Kidney (tissue), 14 donors: ENCODE data around the gene PHOX2A. TPM values are rescaled to one million over a fixed set of nuclear protein-coding genes. Genes with fewer than 3 reads are reported as not detected.
"Not testable (repeated sequence)": the region's sequence is repeated elsewhere in the genome, so short reads cannot be mapped to it uniquely, and the experiment has no call there.

Experiments
- DNase-seq, 5 donors: peaks; one replicate each; pipeline ENCODE4 v3.0.0-alpha.2; 2013 to 2020
- FAIRE-seq: peaks from 2 replicates; lab custom pipeline; 2012; peaks lifted over from hg19 to GRCh38; lab: Jason Lieb, UNC
- H3K27ac ChIP-seq, 2 donors: one replicate each; pipeline ENCODE4 v1.7.0; 2013; ENCODE audit warnings: low read depth in 2 of 2, low read length in 2 of 2, inconsistent platforms in 1 of 2
- H3K27me3 ChIP-seq: one replicate; pipeline ENCODE4 v1.7.1; 2013; ENCODE audit warnings: low read length, inconsistent platforms; ENCODE audit not compliant: control insufficient read depth, insufficient read depth
- H3K36me3 ChIP-seq, 3 donors: one replicate each; pipeline versions ENCODE4 v1.7.0 to v1.7.1; 2013; ENCODE audit warnings: low read length in 3 of 3, control low read depth in 1 of 3, inconsistent platforms in 1 of 3; ENCODE audit not compliant: insufficient read depth in 3 of 3, control insufficient read depth in 2 of 3
- H3K4me1 ChIP-seq, 3 donors: one replicate each; pipeline versions ENCODE4 v1.7.0 to v1.7.1; 2013; ENCODE audit warnings: low read length in 3 of 3, inconsistent platforms in 1 of 3, low read depth in 1 of 3; ENCODE audit not compliant: control insufficient read depth in 2 of 3, insufficient read depth in 2 of 3
- H3K4me3 ChIP-seq, 3 donors: one replicate each; pipeline versions ENCODE4 v1.7.0 to v1.8.1; 2013; ENCODE audit warnings: low read length in 3 of 3, control low read depth in 1 of 3, inconsistent platforms in 1 of 3
- H3K9ac ChIP-seq, 3 donors: one replicate each; pipeline versions ENCODE4 v1.7.0 to v1.7.1; 2013; ENCODE audit warnings: low read length in 3 of 3, control low read depth in 1 of 3, inconsistent platforms in 1 of 3
- H3K9me3 ChIP-seq, 3 donors: one replicate each; pipeline versions ENCODE4 v1.7.0 to v1.7.1; 2013; ENCODE audit warnings: low read length in 3 of 3, control low read depth in 1 of 3, inconsistent platforms in 1 of 3; ENCODE audit not compliant: control insufficient read depth in 2 of 3, insufficient read depth in 1 of 3
- intact Hi-C: fragments of 100-400 bp; cut with DNase I; formaldehyde crosslinking; loops from one replicate; pipeline ENCODE4 v1.11.1; 2022
- polyA plus RNA-seq: library from polyadenylated mRNA; stranded (reverse); fragments of 350-450 nt; fragmentation: Illumina TruSeq; extraction: RNeasy Lipid Tissue Mini Kit (QIAGEN cat#74804); gene quantifications from one replicate; pipeline ENCODE4 v1.2.3, GENCODE V29; 2014; ENCODE audit warnings: low read depth, low replicate concordance; ENCODE audit not compliant: insufficient read depth
- total RNA-seq: library from RNA; stranded (reverse); fragmentation: NEBNext Ultra II Directional; extraction: Animal tissue kit (Norgen Biotek cat#: 25700); gene quantifications from one replicate; pipeline ENCODE4 v1.2.1, GENCODE V29; 2021
- TF ChIP-seq, protein P1 (sequence below): IDR thresholded peaks from 3 replicates; pipeline ENCODE4 v1.5.1; 2012; ENCODE audit warnings: mild to moderate bottlenecking, moderate library complexity, borderline replicate concordance; ENCODE audit not compliant: insufficient read depth; ENCODE audit errors: extremely low read depth
- donor health status: control.
- donor health status: control.
- donor health status: control.
- donor health status: control.
- donor health status: control.
- donor health status: DM: yes; HTN: yes; CAD: no.
- donor health status: Normal renal cell carcinoma (clear cell type).

PHOX2A gene
- total and polyA plus RNA-seq, 2 donors from 2014 or later, result not detected

DNA sequence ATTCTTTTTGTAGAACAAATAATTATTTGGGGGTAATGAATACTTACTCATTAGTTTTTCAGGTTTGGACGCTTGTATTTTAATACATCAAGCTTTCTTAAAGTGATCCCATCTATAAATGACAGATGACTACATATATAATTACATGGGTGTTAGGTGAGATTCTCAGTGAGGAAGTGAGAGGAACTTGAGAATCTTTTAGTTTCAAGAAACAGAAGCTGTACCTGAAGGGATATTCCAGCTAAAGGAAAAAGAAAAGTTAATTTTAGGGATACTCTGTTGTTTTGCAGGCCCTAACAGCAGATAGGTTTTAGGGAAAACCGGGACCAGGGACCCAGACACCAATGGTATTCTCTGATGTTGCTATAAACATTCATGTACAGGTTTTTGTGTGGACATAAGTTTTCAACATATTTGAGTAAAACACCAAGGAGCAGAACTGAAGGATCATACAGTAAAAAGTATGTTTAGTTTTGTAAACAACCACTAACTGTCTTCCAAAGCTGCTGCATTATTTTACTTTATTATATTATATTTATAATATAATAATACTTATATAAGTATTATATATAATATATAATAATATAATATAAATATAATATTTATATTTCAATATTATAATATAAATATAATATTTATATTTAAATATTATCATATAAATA is 24.1 kb upstream of the PHOX2A start:
- TF ChIP-seq, protein P1, sequence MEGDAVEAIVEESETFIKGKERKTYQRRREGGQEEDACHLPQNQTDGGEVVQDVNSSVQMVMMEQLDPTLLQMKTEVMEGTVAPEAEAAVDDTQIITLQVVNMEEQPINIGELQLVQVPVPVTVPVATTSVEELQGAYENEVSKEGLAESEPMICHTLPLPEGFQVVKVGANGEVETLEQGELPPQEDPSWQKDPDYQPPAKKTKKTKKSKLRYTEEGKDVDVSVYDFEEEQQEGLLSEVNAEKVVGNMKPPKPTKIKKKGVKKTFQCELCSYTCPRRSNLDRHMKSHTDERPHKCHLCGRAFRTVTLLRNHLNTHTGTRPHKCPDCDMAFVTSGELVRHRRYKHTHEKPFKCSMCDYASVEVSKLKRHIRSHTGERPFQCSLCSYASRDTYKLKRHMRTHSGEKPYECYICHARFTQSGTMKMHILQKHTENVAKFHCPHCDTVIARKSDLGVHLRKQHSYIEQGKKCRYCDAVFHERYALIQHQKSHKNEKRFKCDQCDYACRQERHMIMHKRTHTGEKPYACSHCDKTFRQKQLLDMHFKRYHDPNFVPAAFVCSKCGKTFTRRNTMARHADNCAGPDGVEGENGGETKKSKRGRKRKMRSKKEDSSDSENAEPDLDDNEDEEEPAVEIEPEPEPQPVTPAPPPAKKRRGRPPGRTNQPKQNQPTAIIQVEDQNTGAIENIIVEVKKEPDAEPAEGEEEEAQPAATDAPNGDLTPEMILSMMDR, result no peak
- Histone ChIP-seq H3K4me1 (no peaks in the 10 kb centered on the region), H3K9ac (no peak overlapping the region), H3K9me3 (no peaks in the 10 kb centered on the region), H3K36me3 (no peaks in the 10 kb centered on the region), H3K4me3 (no peak overlapping the region), H3K27me3 (no peaks in the 10 kb centered on the region), H3K27ac (no peak overlapping the region)
- DNase-seq, result no peak
- intact Hi-C loops, result no loop called here
- no peak for FAIRE-seq

DNA sequence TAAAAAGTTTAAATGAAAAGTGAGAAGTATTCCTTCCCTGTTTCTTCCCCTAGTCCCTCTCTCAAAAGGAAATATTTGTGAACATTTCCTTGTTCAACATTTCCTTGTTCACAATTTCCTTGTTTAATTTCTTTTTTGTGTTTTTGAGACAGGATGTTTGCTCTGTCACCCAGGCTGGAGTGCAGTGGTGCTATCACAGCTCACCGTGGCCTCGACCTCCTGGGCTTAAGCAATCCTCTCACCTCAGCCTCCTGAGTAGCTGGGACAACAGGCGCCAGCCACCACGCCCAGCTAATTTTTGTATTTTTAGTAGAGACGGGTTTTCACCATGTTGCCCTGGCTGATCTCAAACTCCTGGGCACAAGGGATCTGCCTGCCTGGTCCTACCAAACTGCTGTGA is 23.0 kb upstream of the PHOX2A start:
- H3K27ac ChIP-seq, intact Hi-C loops: not testable (repeated sequence)

DNA sequence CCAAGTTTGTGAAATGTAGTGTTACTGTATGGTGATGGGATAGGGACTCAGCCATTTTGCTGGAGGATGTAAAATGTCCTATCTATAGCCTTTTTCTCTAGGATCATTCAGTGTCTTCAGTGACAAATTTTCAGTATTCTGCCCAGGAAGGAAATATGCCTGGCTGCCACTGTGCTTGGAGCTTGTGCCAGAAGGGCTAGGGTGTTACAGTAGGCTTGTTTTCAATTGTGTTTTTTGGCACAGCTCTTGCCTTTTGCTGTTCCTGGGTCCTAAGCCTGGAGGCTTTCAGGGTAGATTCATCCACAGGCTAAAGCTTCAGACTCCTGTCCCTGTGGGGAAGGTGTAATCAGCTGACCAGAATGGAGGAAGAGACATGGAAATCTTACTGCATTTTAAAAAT is 22.0 kb upstream of the PHOX2A start:
- Histone ChIP-seq H3K4me3 (no peak overlapping the region), H3K27me3 (no peaks in the 10 kb centered on the region), H3K9ac (no peak overlapping the region), H3K36me3 (no peaks in the 10 kb centered on the region), H3K27ac (no peak overlapping the region), H3K9me3 (no peaks in the 10 kb centered on the region), H3K4me1 (no peaks in the 10 kb centered on the region)
- TF ChIP-seq, protein P1, result no peak
- intact Hi-C loops, result no loop called here
- FAIRE-seq, result no peak
- DNase-seq, result no peak

More for the DNA sequence above, 23.0 kb upstream of the PHOX2A start:
- not testable (repeated sequence) for H3K4me3 ChIP-seq, DNase-seq, H3K27me3 ChIP-seq, H3K9me3 ChIP-seq, H3K4me1 ChIP-seq, FAIRE-seq, H3K36me3 ChIP-seq, H3K9ac ChIP-seq

DNA sequence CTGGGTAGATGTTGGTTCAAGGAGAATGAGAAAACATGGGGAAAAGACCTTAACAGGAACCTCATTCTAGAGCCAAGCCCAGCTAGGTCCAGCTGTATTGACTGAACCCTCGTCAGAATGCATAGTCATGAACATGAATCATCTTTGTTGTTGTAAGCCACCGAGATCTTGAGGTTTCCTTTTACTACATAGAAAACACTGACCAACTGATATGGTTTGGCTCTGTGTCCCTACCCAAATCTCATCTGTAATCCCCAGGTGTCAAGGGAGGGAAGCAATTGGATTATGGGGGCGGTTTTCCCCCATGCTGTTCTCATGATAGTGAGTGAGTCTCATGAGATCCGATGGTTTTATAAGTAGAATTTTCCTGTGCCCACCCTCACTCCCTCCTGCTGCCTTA is 19.4 kb upstream of the PHOX2A start:
- FAIRE-seq (no peak), DNase-seq (no peak)
- no peaks in the 10 kb centered on the region for H3K36me3 ChIP-seq
- no peak overlapping the region for H3K9ac ChIP-seq
- intact Hi-C loops, result no loop called here
- TF ChIP-seq, protein P1, result no peak
- H3K9me3 ChIP-seq, result no peaks in the 10 kb centered on the region
- H3K4me1 ChIP-seq, result no peaks in the 10 kb centered on the region
- H3K4me3 ChIP-seq, result no peak overlapping the region
- no peaks in the 10 kb centered on the region for H3K27me3 ChIP-seq
- no peak overlapping the region for H3K27ac ChIP-seq
